Thymus (tissue), 11 donors: ENCODE results near the gene WFDC10B. TPM values are rescaled to one million over a fixed set of nuclear protein-coding genes. Genes with fewer than 3 reads are reported as not detected.

Source experiments
- DNase-seq, 9 donors: peaks; one replicate each; pipeline ENCODE4 v3.0.0-alpha.2; 2013; ENCODE audit warnings: low spot score in 9 of 9, low read depth in 6 of 9, missing footprints in 1 of 9
- H3K27ac ChIP-seq, 2 donors: one replicate each; pipeline ENCODE4 v1.5.1; 2013; ENCODE audit warnings: control low read depth in 1 of 2, low read depth in 1 of 2, low read length in 1 of 2, mild to moderate bottlenecking in 1 of 2, moderate library complexity in 1 of 2
- H3K27me3 ChIP-seq, 2 donors: one replicate each; pipeline ENCODE4 v1.5.1; 2013; ENCODE audit warnings: low read length in 1 of 2; ENCODE audit not compliant: control insufficient read depth in 2 of 2, insufficient read depth in 1 of 2
- H3K36me3 ChIP-seq, 2 donors: one replicate each; pipeline ENCODE4 v1.5.1; 2013; ENCODE audit warnings: low read length in 1 of 2, mild to moderate bottlenecking in 1 of 2, moderate library complexity in 1 of 2; ENCODE audit not compliant: control insufficient read depth in 2 of 2, insufficient read depth in 2 of 2
- H3K4me1 ChIP-seq, 2 donors: one replicate each; pipeline ENCODE4 v1.5.1; 2013; ENCODE audit warnings: low read length in 2 of 2; ENCODE audit not compliant: control insufficient read depth in 2 of 2, insufficient read depth in 2 of 2
- H3K4me3 ChIP-seq, 2 donors: one replicate each; pipeline ENCODE4 v1.5.1; 2013; ENCODE audit warnings: low read length in 2 of 2, control low read depth in 1 of 2, mild to moderate bottlenecking in 1 of 2
- H3K9me3 ChIP-seq, 2 donors: one replicate each; pipeline ENCODE4 v1.5.1; 2013; ENCODE audit warnings: low read length in 1 of 2, mild to moderate bottlenecking in 1 of 2; ENCODE audit not compliant: control insufficient read depth in 2 of 2, insufficient read depth in 1 of 2
- WGBS: extraction: QIAGEN DNeasy Blood & Tissue Kit; methylation state at CpG from one replicate; pipeline ENCODE4 v1.1.7; 2013; 5-methylcytosine and 5-hydroxymethylcytosine counted together
- polyA plus RNA-seq: library from polyadenylated mRNA; stranded (reverse); fragments of 200-250 nt; gene quantifications from one replicate; pipeline ENCODE4 v1.2.3, GENCODE V29; 2013
- total RNA-seq: library from RNA; stranded (reverse); fragments of 120-200 nt; gene quantifications from one replicate; pipeline ENCODE4 v1.2.4, GENCODE V29; 2013
- donor health status: healthy.

Gene WFDC10B
- total and polyA plus RNA-seq, 2 donors: 0.23 TPM; not detected in 1

DNA sequence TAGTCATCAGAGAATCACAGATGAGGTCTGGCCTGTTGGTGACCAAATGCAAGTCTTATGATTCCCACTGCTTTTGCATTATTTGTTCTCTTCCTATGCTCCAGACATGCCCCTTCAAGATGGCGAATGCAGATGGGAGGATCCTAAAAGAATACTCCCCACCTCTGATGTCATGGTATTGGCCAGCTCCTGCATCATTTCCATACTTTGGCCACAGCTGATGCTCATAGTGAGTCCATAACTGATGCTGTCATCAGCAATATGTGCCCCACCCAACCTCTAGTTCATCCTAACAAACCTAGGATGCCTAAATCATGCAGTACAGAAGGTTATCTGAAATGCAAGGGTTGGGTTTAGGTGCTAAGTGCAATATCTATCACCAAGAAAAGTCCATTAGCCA, 68.3 kb downstream of the WFDC10B start:
- no peaks in the 10 kb centered on the region for H3K4me1 ChIP-seq
- no peak overlapping the region for H3K27ac ChIP-seq
- H3K9me3 ChIP-seq: no peaks in the 10 kb centered on the region
- no peaks in the 10 kb centered on the region for H3K36me3 ChIP-seq
- no peaks in the 10 kb centered on the region for H3K27me3 ChIP-seq
- H3K4me3 ChIP-seq: no peak overlapping the region
- 100% methylated on average over 1 of the region's 1 CpG for WGBS
- no peak for DNase-seq

Other genes with a start within 250 kb of the WFDC10B start
- gene WFDC2, start 235.3 kb downstream of the WFDC10B start, total RNA-seq: 5.6 TPM
- 48.4 TPM for gene WFDC2, start 235.3 kb downstream of the WFDC10B start, polyA plus RNA-seq
- not detected for gene SPINT3, start 189.4 kb downstream of the WFDC10B start, total RNA-seq
- gene SPINT3, start 189.4 kb downstream of the WFDC10B start, polyA plus RNA-seq: not detected
- not detected for gene WFDC6, start 165.5 kb downstream of the WFDC10B start, total RNA-seq
- gene WFDC6, start 165.5 kb downstream of the WFDC10B start, polyA plus RNA-seq: 0.27 TPM
- not detected for gene EPPIN, start 157.6 kb downstream of the WFDC10B start, total RNA-seq
- gene EPPIN, start 157.6 kb downstream of the WFDC10B start, polyA plus RNA-seq: 0.21 TPM
- gene WFDC8, start 125.7 kb downstream of the WFDC10B start, total RNA-seq: not detected
- gene WFDC8, start 125.7 kb downstream of the WFDC10B start, polyA plus RNA-seq: not detected
- gene WFDC10A, start 75.3 kb downstream of the WFDC10B start, total RNA-seq: not detected
- 0.09 TPM for gene WFDC10A, start 75.3 kb downstream of the WFDC10B start, polyA plus RNA-seq
- gene WFDC9, start 73.7 kb downstream of the WFDC10B start, total RNA-seq: not detected
- not detected for gene WFDC9, start 73.7 kb downstream of the WFDC10B start, polyA plus RNA-seq
- not detected for gene WFDC11, start 34.8 kb downstream of the WFDC10B start, total RNA-seq
- gene WFDC11, start 34.8 kb downstream of the WFDC10B start, polyA plus RNA-seq: 0.14 TPM
- not detected for gene WFDC13, start 3.0 kb downstream of the WFDC10B start, total RNA-seq
- 0.07 TPM for gene WFDC13, start 3.0 kb downstream of the WFDC10B start, polyA plus RNA-seq
- not detected for gene SPINT4, start 17.3 kb upstream of the WFDC10B start, total RNA-seq
- gene SPINT4, start 17.3 kb upstream of the WFDC10B start, polyA plus RNA-seq: not detected
- 0.61 TPM for gene WFDC3, start 86.9 kb upstream of the WFDC10B start, total RNA-seq
- 2.1 TPM for gene WFDC3, start 86.9 kb upstream of the WFDC10B start, polyA plus RNA-seq
- 27.9 TPM for gene DNTTIP1, start 86.9 kb upstream of the WFDC10B start, total RNA-seq
- 44.3 TPM for gene DNTTIP1, start 86.9 kb upstream of the WFDC10B start, polyA plus RNA-seq
- 112 TPM for gene UBE2C, start 107.6 kb upstream of the WFDC10B start, total RNA-seq
- 25.1 TPM for gene UBE2C, start 107.6 kb upstream of the WFDC10B start, polyA plus RNA-seq
- 2.4 TPM for gene TNNC2, start 122.3 kb upstream of the WFDC10B start, total RNA-seq
- gene TNNC2, start 122.3 kb upstream of the WFDC10B start, polyA plus RNA-seq: 12.6 TPM
- 3.0 TPM for gene SNX21, start 128.8 kb upstream of the WFDC10B start, total RNA-seq
- 8.4 TPM for gene SNX21, start 128.8 kb upstream of the WFDC10B start, polyA plus RNA-seq
- gene ACOT8, start 152.4 kb upstream of the WFDC10B start, total RNA-seq: 32.0 TPM
- gene ACOT8, start 152.4 kb upstream of the WFDC10B start, polyA plus RNA-seq: 30.1 TPM
- 8.0 TPM for gene ZSWIM3, start 152.6 kb upstream of the WFDC10B start, total RNA-seq
- 4.4 TPM for gene ZSWIM3, start 152.6 kb upstream of the WFDC10B start, polyA plus RNA-seq
- gene ZSWIM1, start 176.2 kb upstream of the WFDC10B start, total RNA-seq: 5.7 TPM
- 5.7 TPM for gene ZSWIM1, start 176.2 kb upstream of the WFDC10B start, polyA plus RNA-seq
- 3.1 TPM for gene SPATA25, start 182.6 kb upstream of the WFDC10B start, total RNA-seq
- gene SPATA25, start 182.6 kb upstream of the WFDC10B start, polyA plus RNA-seq: 5.1 TPM
- gene NEURL2, start 186.2 kb upstream of the WFDC10B start, total RNA-seq: 8.1 TPM
- 51.4 TPM for gene NEURL2, start 186.2 kb upstream of the WFDC10B start, polyA plus RNA-seq
- 19.9 TPM for gene CTSA, start 186.3 kb upstream of the WFDC10B start, total RNA-seq
- gene CTSA, start 186.3 kb upstream of the WFDC10B start, polyA plus RNA-seq: 56.0 TPM
- gene PLTP, start 207.1 kb upstream of the WFDC10B start, total RNA-seq: 146 TPM
- 182 TPM for gene PLTP, start 207.1 kb upstream of the WFDC10B start, polyA plus RNA-seq
- 13.9 TPM for gene PCIF1, start 229.7 kb upstream of the WFDC10B start, total RNA-seq
- 37.4 TPM for gene PCIF1, start 229.7 kb upstream of the WFDC10B start, polyA plus RNA-seq